H54 (cell line): ENCODE measurements around the gene ZNF425.
"Not testable (repeated sequence)": the region's sequence is repeated elsewhere in the genome, so short reads cannot be mapped to it uniquely, and the experiment has no call there.

Experiments
- DNase-seq: peaks from one replicate; pipeline ENCODE4 v3.0.0; 2011; ENCODE audit warnings: low spot score, mixed read lengths; ENCODE audit not compliant: insufficient read length
- FAIRE-seq: peaks from 3 replicates; lab custom pipeline; 2011; peaks lifted over from hg19 to GRCh38; lab: Jason Lieb, UNC
- POLR2A ChIP-seq: IDR thresholded peaks from 2 replicates; pipeline ENCODE4 v1.6.1; 2011; ENCODE audit warnings: low read depth, mild to moderate bottlenecking, low read length

ZNF425 gene

DNA sequence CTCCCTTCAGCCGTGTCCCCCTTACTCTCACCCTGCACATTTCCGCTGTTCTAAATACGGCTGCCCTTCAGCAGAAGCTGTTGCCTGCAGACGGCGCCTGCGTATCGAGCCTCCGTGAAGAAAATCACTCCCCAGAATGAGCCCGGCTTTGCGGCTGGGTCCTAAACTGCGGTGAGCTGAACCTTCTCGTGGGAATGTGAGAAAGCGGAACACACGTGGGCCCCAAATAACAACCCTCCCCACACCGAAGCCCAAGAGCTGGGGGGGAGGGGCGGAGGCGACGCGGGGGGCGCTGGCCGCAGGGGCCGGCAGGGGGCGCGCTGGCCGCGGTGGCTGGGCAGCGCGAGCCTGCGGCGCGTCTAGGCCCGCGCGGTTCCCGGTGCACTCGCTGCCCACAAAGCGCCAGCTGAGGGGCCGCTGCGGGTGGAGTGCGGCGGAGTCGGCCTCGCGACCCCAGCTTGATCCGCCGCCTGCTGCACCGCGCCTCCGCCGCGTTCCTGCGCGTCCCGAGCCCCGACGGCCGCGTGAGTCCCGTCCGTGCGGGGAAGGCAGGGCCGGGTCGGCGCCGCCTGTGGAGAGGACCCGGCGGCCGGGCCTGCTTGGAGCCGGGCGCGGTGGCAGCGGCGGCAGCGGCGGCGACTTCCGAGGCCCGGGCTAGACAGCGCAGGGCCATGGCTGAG lies 21.1 kb upstream of the ZNF425 start, which contains the start of gene ZNF398:
Gene ZNF398, plus strand, starts transcription at position 382 of the 680 bp plus-strand sequence. Its CDS starts 290 bp downstream, at position 672.
- peak; percentile 93 for TF ChIP-seq POLR2A
- DNase-seq (peak; percentile 80), FAIRE-seq (no peak)

DNA sequence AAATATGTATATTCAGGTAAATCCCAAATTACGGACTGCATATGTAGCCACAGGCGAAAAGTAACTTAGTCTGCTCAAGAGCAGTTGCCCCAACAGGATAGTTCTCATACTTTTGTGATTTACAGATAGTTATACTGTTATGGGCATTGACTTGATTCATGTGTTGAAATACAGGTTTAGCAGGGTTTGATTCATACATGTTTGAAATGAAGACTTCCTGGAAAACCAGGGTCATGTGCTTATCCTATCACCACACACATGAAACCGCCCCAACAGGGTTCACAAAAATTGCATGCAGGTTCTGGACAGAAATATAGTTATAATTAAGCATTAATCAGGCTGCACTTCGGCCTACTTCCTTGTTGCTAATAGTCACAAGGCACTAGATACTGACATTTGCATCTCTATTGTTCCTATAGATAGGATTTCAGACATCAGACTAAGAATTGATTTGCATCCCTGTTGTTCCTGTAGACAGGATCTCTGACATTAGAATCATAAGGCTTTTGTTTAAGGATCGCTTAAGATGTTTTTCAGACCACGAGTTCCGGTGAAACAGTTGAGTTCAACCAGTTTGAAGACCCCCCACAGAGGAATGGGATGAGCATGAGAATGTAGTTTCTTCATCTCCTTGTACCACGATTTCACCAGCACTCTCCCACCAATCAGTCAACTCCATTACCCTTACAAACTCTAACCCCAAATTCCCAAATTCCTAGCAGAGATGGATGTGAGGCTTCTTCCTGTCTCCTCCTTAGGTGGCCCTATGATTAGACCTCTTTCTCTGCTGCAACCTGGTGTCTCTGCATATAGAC lies 19.1 kb upstream of the ZNF425 start:
- no peak for FAIRE-seq
- no peak for DNase-seq
- no peak for TF ChIP-seq POLR2A

DNA sequence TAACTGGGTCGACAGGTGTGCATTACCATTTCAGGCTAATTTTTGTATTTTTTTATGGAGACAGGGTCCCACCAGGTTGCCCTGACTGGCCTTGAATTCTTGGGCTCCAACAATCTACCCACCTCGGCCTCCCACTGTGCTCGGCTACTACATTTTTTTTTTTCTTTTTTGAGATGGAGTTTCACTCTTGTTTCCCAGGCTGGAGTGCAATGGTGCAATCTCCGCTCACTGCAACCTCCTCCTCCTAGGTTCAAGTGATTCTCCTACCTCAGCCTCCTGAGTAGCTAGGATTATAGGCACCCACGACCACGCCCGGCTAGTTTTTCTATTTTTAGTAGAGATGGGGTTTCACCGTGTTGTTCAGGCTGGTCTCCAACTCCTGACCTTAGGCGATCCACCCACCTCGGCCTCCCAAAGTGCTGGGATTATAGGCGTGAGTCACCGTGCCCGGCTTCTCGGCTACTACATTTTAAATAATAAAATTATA lies 18.4 kb upstream of the ZNF425 start:
- not testable (repeated sequence) for DNase-seq, FAIRE-seq

DNA sequence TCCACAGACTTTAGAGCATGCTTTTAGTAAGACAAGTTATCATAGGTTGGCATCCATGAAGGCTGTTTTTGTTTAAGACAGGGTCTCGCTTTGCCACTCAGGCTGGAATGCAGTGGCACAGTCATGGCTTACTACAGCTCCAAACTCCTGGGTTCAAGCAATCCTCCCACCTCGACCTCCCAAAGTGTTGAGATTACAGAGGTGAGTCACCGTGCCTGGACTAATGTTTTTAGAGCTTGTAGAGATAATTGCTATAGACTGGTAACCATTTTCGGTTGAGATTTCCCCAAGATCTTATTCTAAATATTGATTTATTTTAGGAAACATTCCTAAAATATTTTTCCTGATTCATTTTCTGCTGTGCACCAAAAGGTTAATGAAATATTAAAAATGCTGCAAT lies 15.8 kb upstream of the ZNF425 start:
- no peak for DNase-seq
- FAIRE-seq: no peak
- no peak for TF ChIP-seq POLR2A

DNA sequence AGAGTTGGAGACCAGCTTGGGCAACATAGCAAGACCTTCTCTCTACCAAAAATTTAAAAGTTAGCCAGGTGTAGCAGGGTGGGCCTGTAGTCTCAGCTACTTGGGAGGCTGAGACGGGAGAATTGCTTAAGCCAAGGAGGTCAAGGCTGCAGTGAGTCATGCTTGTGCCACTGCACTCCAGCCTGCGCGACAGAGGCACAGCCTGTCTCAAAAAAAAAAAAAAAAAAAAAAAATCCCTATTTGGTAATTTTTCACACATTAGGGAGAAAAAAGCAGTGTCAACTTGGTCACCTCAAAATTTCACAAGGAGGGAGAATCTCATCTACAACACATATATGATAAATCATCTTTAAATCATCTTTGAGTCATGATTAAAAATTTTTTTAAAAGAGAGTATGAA lies 14.7 kb upstream of the ZNF425 start:
- FAIRE-seq: no peak

DNA sequence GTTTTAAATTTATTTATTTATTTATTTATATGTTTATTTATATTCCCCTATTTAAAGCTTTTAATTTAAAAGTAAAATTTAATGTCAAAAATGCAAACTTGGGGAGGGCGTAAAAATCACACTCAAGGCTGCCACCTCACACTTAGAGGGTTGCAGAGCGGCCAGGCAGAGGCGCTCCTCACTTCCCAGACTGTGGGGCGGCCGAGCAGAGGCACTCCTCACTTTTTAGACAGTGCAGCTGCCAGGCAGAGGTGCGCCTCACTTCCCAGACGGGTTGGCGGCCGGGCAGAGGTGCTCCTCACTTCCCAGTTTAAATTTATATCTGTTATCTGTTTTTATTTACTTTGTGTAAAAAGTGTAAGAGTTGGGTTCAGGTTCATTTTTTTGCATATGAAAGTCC lies 10.0 kb upstream of the ZNF425 start:
- FAIRE-seq (no peak), DNase-seq (no peak)
- no peak for TF ChIP-seq POLR2A

More for the DNA sequence above, 14.7 kb upstream of the ZNF425 start:
- DNase-seq: no peak
- no peak for TF ChIP-seq POLR2A

DNA sequence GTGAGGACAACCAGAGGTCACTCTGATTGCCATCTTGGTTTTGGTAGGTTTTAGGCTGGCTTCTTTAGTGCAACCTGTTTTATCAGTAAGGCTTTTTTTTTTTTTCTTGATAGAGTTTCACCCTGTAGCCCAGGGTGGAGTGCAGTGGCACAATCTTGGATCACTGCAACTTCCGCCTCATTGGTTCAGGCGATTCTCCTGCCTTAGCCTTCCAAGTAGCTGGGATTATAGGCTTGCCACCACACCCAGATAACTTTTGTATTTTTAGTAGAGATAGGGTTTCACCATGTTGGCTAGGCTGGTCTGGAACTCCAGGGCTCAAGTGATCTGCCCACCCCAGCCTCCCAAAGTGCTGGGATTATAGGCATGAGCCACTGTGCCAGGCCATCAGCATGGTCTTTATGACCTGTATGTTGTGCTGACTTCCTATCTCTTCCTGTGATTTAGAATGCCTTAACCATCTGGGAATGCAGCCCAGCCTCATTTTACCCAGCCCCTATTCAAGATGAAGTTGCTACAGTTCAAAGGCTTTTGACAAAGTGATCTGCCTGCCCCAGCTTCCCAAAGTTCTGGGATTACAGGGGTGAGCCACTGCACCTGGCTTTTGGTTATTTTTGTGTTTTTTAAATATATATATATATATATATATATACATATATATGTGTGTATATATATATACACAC lies 7.0 kb upstream of the ZNF425 start:
- FAIRE-seq (no peak), DNase-seq (no peak)
- no peak for TF ChIP-seq POLR2A

DNA sequence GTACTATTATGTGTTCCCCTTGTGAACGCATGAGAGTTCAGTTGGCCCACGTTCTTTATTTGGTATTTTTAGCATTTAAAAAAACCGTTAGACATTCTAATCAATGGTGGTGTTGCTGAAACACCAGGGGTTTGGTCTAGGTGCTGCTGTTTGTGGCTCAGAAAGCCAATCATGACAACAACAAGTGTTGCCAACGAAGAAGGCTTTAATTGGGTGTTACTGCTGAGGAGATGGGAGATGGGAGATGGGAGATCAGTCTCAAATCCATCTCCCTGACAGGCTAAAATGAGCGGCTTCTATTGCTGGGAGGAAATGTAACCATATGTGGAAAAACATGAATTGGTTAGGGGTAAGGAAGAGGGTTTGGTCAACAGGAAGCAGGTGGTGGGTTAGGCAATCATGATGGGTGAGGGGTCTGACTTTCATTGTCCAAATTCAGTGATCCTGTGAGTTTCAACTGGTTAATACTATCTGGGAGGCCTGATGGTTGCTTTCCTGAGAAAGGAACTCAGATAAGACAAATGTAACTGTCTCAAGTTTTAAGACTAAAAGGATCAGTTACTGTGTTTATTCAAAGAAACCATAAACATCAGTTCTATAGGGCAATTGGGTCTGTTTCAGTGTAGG lies 4.6 kb upstream of the ZNF425 start:
- DNase-seq (no peak), FAIRE-seq (no peak)
- TF ChIP-seq POLR2A: no peak

DNA sequence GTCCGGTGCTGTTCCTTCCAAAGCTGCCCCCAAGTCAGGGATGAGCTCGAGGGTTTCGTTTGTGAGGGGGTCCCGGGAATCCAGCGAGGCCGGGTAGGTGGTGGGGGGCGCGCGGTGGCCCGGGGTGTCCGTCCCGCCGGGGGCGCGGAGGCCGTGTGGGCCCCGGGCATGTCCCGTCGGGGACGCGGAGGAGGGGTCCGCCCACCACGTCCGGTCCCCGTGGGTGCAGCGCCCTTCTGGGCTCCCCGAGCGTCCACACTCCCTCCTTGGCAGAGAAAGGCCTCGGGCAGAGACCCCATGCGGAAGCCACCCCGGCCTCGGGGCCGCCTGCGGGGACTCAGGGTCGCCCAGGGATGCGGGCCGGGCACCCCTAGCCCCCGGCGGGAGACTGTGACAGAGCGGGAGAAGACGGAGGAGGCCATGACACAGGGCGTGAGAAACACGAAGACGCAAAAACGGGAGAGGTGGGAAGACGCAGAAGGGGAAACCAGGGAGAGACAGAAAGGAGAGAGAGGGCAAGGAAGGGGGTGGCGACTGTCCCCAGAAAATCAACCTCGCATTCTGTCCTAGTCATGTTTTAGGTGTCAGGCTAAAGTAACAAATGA lies 640 bp upstream of the ZNF425 start:
- DNase-seq (peak; percentile 60), FAIRE-seq (no peak)

DNA sequence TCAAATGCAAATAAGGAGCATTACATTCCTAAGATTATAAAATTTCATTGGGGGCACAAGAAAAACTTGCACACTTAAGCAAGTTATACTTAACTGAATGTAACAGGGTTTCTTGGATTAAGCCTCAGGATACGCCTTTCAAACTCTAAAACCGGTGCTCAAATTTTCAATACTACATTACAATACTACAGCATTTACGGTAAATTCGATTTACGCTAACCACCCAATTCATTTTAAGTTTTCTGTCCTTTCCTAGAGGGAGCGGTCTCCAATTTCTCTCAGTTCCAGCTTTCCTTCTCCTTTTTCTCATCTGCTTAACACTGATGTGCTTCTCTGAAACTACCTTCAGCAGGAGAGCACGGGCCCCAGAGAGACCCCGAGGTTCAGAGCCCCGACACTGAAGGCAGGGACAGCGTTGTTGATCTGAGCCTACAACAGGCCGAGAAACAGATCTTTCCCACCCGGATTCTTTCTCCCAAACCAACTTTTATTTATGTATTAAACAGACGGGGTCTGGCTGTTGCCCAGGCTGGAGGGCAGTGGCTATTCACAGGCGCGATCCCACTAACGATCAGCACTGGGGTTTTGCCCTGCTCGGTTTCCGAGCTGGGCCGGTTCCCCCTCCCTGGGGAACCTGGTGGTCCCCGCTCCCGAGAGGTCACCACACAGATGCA lies 798 bp downstream of the ZNF425 start:
- no peak for TF ChIP-seq POLR2A
- FAIRE-seq: no peak

More for the DNA sequence above, 640 bp upstream of the ZNF425 start:
- peak; percentile 59 for TF ChIP-seq POLR2A

DNA sequence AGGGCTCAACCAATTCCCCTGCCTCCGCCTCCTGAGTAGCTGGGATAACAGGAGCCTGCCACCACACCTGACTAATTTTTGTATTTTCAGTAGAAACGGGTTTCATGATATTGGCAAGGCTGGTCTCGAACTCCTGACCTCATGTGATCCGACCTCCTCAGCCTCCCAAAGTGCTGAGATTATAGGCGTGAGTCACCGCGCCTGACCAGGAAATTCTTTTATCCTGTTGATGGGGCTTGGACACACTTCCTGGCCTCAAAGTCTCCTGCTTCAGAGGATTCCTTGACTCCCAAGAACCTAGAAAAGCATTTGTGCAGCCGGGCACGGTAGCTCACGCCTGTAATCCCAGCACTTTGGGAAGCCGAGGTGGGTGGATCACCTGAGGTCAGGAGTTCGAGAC lies 16.2 kb downstream of the ZNF425 start:
- no peak for DNase-seq
- TF ChIP-seq POLR2A: no peak
- no peak for FAIRE-seq

More for the DNA sequence above, 798 bp downstream of the ZNF425 start:
- no peak for DNase-seq

DNA sequence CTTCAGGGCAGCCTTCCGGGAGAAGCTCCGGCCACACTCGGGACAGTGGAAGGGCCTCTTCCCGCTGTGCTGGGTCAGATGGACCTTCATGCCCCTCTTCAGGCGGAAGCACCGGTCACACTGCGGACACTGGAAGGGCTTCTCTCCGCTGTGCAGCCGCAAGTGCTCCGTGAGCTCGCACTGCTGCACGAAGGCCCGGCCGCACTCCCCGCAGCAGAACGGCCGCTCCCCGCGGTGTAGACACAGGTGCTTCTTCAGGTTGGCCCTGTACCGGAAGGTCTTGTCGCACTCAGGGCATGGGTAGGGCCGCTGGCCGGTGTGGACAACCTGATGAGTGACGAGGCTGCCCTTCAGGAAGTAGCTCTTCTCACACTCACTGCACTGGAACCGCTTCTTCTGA lies 21.4 kb downstream of the ZNF425 start:
- no peak for TF ChIP-seq POLR2A
- no peak for DNase-seq
- FAIRE-seq: no peak

DNA sequence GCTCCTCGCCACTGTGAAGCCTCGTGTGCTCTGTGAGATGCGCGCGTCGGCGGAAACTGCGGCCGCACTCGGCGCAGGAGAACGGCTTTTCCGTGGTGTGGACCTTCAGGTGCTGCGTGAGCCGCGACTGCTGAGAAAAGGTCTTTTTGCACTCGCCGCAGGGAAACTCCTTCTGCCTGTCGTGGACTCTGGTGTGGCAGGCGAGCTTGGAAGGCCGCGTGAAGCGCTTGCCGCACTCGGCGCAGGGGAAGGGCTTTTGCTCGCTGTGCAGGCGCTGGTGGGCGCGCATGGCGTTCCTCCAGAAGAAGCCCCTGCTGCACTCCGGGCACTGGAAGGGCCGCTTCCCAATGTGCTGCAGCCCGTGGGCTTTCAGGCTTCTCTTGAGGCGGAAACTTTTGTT lies 21.9 kb downstream of the ZNF425 start:
- TF ChIP-seq POLR2A: no peak
- no peak for FAIRE-seq
- no peak for DNase-seq
